GM18499 (cell line): ENCODE measurements around the gene MSGN1.
"Not testable (repeated sequence)": the region's sequence is repeated elsewhere in the genome, so short reads cannot be mapped to it uniquely, and the experiment has no call there.

ENCODE experiments used
- ATAC-seq: cut with Tn5 transposase; IDR thresholded peaks from one replicate; pipeline ENCODE4 v1.9.1; 2021; ENCODE audit warnings: moderate number of reproducible peaks; ENCODE audit not compliant: insufficient read depth, unreplicated experiment

MSGN1 gene

DNA sequence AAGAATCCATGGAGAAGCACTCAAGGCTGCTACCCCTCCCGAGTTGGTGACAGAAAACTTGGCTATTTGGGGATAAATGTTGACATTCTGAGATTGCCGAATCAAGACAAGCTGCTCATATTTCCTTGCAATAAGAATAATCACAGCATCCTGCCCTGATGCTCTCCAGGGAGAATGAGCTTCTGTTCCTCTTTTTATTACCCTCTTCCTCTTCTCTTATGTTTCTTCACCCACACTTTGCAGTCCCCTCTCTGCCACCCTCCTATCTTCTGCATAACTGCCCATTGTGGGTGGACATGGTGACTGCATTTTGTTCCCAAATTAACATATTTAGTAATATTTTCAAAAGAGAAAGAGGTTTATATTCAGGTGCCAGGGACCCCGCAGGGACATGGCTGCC, 11.9 kb upstream of the MSGN1 start:
- peak; percentile 60 for ATAC-seq

DNA sequence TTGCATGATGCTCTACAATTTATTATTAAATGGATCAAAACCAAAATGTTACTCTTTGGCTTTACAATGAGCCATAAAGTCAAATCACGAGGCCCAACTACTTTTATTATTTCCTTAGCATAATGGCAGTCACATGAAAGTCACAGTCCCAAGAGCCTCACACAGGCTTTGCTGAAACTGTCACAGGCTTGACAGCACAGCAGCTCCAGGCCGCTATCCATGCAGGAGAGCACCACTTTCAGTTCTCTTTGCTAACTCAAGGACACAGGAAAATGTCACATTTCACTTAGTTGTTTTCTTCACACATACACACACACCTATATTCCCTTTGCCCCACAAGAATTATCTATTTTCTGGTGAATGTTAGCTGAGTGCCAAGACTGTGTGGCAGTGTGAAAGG, 11.1 kb upstream of the MSGN1 start:
- ATAC-seq, result no peak

DNA sequence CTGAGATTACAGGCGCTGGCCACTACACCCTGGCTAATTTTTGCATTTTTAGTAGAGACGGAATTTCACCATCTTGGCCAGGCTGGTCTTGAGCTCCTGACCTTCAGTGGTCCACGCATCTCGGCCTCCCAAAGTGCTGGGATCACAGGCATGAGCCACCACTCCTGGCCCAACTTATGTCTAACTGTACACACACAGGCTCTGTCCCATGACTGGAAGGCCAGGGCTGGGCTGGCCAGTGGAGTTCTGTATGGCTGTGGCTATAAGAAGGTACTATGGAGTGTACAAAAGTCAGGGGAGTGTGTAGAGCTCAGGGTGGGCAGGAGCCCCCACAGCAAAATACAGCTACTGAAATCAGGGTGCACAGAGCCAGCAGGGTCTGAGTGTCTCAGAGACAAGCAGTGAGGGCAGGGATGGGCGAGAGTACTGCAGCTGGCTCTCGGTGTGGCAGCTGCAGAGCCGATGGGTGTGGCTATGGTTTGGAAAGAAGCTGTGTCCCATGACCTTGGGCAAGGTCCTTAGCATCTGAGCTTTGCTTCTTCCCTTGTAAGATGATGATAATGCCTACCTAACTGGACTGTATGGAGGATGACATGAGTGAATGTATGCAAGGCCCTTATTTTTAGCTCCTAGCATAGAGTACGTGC, 10.4 kb upstream of the MSGN1 start:
- no peak for ATAC-seq

DNA sequence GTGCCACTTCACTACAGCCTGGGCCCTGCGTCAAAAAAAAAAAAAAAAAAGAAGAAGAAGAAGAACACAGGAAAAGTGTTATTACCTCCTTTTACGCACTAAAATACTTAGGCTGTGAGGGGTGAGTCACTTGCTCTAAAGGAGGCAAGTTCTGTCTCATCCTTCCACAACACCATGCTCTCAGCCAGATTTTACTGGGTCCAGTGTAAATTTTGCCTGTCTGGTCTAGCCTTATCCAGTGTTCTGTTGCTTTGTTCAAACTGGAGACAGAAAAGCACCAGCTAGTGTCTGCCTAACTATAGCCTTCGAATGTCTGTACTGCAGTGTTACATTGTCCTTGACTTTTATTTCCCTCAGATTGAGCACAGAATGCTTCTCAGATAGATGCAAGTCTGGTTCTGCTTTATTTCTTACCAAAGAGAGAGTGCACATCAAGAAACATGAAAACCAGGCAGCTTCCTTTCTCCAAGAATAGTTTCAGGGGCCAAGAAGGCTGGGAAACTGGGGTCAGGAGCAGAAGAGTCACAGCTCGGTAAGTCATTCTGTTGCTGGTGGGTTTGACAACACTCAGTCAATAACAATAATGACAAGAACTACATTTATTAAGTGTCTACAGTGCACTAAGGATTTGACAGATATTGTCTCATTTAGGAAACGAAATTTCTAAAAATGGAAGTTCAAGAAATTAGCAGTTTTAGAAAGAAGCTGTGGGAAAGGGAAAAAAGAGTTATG, 3.1 kb upstream of the MSGN1 start:
- peak; percentile 31 for ATAC-seq

DNA sequence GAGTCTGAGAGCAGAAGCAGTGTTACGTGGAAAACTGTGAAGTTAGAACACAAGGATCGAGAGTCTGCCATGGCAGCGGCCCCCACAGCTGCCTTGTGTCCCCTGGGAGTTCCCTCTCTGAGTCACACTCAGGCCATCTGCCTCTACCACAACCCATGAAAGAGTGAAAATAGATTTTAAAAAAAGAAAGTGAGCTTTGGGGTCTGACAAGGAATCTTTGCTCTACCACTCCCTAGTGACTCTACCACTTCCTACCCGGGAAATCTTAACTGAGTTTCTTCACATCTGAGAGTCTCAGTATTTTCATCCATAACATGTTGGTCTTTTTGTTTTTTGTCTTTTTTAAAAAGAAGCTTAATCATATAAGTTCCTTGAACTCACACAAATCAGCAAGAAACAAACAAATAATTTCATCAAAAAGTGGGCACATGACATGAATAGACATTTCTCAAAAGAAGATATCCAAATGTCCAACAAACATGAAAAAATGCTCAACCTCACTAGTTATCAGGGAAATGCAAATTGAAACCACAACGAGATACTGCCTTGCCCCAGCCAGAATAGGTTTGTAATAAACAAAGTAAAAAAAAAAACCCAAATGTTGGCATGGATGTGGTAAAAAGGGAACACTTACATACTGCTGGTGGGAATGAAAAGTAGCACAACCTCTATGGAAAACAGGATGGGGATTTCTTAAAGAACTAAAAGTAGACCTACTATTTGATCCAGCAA, 2.4 kb upstream of the MSGN1 start:
- ATAC-seq, result peak; percentile 79

DNA sequence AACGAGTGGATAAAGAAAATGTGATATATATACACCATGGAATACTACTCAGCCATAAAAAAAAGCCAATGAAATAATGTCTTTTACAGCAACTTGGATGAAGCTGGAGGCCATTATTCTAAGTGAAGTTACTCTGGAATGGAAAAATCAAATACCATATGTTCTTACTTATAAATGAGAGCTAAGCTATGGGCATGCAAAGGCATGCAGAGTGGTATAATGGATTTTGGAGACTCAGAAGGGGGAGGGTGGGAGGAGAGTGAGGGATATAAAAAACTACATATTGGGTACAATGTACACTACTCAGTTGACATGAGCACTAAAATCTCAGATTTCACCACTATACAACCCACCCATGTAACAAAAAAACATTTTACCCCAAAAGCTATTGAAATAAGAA, 1.7 kb upstream of the MSGN1 start:
- no peak for ATAC-seq

DNA sequence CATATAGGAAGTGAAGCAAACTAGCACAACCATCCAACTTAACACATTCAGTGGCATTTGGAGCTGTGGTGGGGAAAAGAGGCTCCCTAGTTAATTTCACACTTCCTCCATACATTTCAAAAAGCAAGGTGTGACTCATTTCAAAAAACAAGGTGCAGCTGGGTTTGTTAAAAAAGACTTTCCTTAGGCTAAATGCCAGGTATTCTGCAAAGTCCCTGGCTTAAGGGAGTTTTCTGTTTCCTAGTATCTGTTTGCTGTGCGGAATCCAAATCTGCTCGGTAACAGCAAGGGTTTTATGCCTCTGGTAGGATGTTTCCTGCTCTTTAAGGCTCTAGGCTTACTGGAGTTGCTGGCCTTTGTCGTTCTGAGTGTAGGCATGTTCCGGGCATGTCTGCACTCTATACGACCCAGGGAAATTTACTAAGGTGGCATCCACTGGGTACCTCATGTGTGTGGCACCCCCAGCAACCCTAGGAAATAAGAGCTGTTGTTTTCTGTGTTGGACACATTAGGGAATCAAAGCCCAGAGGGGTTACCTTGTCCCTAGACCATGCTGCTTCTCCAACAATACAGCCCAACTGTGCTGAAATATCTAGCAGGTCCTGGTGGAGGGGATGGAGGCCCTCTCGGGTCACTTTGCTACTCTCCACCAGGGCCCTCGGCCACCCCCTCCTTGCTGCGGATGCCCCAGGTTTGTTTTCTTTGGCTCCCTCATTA, 634 bp upstream of the MSGN1 start:
- ATAC-seq, result no peak

DNA sequence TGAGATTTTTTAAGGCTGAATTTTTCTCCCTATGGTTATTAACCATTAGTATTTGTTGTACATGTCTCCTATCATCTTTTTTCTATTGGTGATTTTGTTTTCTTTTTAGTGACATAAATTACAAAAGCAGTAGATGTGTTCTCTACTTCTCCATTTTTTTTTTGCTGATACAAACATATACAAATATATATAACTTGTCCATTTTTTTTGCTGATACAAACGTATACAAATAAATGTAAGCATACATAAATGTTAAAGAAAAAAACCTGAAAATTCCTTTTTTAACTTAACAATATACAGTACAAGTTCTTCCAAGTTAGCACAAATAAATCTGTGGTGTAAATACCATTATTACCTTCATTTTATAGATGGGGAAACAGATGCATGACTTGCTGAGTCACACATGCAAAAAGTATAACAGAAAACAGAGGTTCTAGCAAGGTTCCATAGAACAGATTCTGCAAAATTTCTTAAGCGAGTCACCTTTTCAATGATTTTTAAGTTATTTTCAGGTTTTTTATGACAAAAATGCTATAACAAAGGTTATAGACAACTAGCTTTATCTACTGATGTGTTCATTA, 2.1 kb downstream of the MSGN1 start:
- ATAC-seq, result no peak

DNA sequence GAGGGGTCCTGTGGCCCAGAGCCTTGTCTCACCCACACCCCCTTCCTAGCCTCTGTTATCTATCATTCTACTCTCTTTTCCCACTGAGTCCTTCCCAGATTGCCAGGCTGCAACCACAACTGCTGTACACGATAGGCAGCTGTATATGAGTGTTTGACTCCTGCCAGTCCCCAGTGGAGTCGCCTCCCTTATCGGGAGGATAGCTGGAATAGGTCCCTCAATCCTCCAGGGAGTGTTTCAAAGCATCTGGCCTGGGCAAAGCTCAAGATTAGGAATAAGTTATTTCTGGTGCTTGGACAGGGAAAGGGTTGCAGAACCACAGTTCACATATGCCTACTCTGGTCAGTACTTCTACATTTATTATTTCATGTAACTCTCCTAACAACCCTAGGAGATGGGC, 4.8 kb downstream of the MSGN1 start:
- no peak for ATAC-seq

DNA sequence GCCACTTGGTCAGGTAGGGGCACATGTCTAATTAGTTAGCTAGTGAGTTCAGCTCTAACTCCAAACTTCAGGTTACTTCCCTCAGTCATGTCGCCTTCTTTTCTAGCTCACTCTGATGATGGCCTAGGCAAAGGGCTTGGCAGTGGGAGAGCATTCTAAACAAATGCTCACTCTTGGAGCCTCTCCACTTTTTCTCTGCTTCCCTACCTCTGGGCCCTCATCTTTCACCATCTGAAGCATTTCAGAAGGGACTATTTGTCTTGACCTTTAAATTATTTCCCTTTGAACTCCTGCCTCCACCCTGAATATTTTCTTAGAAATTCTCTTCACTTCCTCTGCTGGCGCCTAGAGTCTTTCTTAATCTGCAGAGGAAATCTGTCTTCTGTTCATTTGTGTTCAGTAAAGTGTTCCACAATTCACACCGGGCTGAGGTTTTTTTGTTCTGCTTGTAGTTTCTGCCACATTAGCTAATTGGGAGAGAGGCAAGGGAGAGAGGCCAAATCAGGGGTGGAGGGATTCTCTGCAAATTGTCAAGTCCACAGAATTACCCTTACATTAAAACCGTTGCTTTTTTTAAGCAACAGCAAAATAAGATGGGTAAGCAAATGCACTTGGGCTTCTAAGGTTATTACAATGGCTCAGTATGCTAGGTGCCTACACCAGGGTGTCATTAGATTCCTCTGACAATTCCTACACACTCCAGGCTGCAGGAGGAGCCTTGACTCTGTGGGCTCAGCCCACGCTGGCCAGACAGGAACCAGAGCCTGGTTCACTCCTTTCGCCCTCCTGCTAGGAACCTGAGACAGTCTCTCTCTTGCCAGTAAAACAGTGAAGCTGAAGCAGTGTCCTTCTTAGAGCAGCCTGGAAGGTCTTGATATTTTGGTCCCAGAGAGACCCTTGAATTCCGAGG, 5.5 kb downstream of the MSGN1 start:
- no peak for ATAC-seq

DNA sequence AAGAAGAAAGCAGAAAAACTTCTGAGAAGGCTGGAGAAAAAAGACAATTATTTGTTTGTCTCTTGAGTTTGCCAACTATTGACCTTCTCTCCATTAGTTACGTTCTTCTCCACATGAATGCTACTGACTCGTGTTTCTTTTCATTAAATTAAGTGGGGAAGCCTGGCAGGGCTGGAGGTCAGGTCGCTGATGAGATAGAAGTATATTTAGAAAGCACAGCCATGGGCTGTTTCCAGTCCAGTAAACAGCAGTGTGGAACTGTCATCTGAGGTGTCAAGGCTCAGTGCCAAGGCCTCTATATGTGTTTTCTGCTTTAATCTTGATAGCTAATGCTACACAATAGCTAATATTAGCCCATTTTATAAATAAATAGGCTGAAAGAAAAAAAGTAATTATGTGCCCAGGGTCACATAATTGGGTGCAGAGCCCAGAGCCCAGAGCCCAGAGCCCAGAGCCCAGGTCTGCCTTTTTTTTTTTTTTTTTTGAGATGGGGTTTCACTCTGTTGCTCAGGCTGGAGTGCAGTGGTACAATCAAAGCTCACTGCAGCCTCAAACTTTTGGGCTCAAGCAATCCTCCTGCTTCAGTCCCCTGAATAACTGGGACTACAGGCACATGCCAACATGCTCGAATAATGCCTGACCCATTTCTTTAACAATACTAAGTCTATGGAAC, 6.3 kb downstream of the MSGN1 start:
- no peak for ATAC-seq

DNA sequence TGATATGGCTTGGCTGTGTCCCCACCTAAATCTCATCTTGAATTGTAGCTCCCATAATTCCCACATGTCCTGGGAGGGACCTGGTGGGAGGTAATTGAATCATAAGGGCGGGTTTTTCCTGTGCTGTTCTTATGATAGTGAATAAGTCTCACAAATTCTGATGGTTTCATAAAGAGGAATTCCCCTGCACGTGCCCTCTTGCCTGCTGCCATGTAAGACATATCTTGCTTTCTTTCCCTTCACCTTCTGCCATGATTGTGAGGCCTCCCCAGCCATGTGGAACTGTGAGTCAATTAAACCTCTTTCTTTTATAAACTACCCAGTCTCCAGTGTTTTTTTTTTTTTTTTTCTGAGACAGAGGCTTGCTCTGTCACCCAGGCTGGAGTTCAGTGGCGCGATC, 7.4 kb downstream of the MSGN1 start:
- ATAC-seq, result not testable (repeated sequence)

DNA sequence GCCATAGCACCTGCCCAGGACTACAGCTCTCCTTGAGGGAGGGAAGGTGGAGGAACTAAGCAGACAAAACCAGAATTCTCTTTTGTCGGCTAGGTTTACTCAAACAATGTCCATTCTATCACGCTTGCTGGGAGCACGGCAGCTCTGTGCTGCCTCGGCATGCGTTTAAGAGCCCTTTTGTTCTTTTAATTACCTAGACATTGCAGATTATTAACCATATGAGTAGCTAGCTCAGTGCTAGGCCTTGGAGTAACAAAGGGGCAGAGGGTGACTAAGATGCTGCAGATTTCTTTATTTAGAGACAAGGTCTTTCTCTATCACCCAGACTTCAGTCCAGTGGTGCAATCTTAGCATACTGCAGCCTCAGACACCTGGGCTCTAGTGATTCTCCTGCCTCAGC, 11.1 kb downstream of the MSGN1 start:
- no peak for ATAC-seq

DNA sequence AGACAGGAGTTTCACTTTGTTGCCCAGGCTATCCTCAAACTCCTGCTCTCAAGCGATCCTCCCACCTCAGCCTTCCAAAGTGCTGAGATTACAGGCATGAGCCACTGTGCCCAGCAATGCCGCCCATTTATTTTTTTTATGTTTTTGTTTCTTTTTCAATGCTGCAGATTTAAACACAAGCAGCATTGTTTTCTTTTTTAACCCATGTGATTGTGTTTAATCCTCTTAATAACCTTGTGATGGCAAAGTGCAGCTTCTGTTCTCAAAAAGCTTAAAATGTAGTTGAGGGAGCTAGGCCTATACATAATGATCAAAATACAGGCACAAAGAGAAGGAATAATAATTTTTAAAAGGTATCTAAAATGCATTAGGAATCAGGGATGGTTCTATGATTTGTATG, 11.5 kb downstream of the MSGN1 start:
- ATAC-seq, result no peak

DNA sequence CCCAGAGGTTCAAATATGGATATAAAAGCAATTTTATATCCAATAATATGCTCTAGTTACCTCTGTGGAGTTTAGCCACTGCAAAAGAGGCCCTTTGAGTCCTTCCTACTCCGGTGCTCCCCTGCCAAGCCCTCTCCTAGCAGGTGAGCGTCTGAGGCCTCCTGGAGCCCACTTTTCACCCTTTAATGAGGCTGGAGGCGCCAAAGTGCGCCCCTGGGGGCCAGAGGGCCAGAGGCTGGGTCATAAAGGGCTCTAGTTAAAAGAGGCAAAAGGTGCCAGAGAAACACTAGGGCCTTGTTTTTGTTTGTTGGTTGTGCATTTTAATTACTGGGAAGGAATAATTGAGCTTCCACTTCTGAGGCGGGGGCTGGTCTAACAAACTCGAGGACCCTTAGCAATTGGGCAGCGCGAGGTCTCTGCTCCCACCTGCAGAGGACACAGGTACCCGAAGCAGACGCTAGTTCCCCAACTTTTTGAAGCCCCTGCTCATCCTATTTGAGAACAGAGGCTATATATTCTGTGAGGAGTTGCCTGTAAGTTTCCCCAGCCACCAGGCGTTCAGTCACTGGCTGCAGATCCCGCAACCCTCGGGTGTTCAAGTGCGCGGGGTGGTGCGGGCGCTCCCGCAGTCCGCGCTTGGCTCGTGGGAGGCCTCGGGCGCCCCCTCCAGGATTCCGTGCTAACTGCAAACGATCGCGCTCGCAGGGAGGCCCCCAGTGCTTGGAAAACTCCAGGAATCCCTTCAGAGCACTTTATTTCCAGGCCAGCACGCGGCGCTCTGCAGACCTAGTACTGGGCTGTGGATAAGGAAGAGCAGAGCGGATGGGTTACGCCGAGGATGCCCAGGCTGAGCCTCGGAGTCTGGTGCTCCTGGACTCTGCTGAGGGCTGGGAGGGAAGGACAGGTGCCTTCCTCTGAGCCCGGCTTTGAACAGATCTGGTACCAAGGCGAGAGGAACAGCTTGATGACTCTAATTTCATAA, 14.1 kb downstream of the MSGN1 start:
- peak; percentile 78 for ATAC-seq

DNA sequence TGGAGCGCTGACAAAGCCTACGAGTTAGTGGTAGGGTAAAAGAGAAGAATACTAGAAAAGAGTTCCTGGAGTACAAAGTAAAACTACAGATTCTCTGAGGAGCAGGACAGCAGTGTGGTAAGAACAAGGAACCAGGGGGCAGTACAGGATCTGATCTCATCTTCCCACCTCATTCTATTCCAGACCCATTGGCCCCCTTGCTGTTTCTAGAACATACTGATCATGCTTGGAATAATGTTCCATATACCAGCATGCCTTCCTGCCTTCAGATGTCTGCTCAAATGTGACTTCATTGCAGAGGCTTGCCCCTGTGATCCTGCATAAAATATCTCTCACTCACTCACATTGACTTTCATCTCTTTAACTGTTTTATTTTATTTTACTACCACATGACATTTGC, 19.3 kb downstream of the MSGN1 start:
- no peak for ATAC-seq

DNA sequence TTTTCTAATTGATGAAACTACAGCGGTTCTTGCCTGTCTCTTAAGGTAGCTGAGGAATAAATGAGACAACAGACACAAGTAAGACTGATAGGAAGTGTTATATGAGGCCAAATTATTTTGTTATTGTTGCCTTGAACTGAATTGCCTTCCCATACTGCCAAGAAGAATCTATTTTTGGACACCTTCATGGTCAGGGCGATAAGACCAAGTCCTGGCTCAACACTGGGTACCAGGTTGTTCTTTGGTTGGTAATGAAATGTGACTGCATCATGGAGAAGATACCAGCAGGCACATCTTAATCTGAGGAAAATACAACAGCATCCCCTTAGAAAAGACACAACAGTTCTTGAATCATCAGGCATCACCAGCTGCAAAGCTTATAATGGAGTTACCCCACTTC, 23.7 kb downstream of the MSGN1 start:
- ATAC-seq, result no peak

DNA sequence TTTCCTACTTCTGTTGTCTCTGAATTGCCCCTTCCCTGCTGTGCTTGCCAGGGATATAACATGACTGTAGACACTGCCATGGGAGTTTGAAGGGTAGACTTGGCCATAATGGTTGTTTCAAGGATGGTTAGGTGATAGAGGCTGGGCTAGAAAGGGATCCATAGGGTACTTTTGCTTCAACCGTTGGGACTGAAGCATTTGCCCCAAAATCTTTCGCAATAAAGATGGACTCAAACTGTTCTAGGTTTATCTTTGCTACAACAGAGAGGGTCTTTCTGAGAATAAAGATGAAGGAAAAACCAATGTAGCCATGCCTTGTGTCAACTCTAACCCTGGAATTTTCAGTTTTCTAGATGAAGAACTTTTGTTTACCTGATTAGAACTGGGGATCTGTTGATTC, 27.2 kb downstream of the MSGN1 start:
- no peak for ATAC-seq
